Ovary (tissue), 9 donors: ENCODE measurements around the gene AMPH. TPM values are rescaled to one million over a fixed set of nuclear protein-coding genes. Genes with fewer than 3 reads are reported as not detected.

Source experiments
- DNase-seq, 5 donors: peaks; one replicate each; pipeline ENCODE4 v3.0.0-alpha.2; 2019 to 2020
- H3K27ac ChIP-seq, 2 donors: fragments of 200-600 bp; one replicate each; pipeline versions ENCODE4 v1.5.1 to v1.8.0; 2019 to 2022
- H3K27me3 ChIP-seq: fragments of 200-600 bp; one replicate; pipeline ENCODE4 v1.8.0; 2022
- H3K36me3 ChIP-seq: fragments of 200-600 bp; sonication (generic); one replicate; pipeline ENCODE4 v1.5.1; 2019
- H3K4me1 ChIP-seq: one replicate; pipeline ENCODE4 v1.8.1; 2013; ENCODE audit warnings: mild to moderate bottlenecking, moderate library complexity; ENCODE audit not compliant: insufficient read depth
- H3K4me3 ChIP-seq: fragments of 200-600 bp; sonication (generic); one replicate; pipeline ENCODE4 v1.5.1; 2017
- H3K9me3 ChIP-seq, 2 donors: fragments of 200-600 bp in 1 of 2; sonication (generic) in 1 of 2; one replicate each; pipeline versions ENCODE4 v1.5.1 to v1.8.1; 2013 to 2019; ENCODE audit warnings: mild to moderate bottlenecking in 1 of 2, moderate library complexity in 1 of 2
- CTCF ChIP-seq, 3 donors: fragments of 450-650 bp in 2 of 3; fragments of 200-600 bp in 1 of 3; IDR thresholded peaks; one replicate each; pipeline versions ENCODE4 v1.5.1 to v1.8.0; 2016 to 2022; ENCODE audit warnings: antibody characterized with exemption in 3 of 3, mild to moderate bottlenecking in 1 of 3
- EP300 ChIP-seq: sonication (generic); formaldehyde crosslinking; IDR thresholded peaks from one replicate; pipeline ENCODE4 v1.6.1; 2017; ENCODE audit warnings: antibody characterized with exemption
- POLR2A ChIP-seq: fragments of 450-650 bp; IDR thresholded peaks from one replicate; pipeline ENCODE4 v1.6.1; 2017; ENCODE audit warnings: antibody characterized with exemption, mild to moderate bottlenecking, moderate library complexity
- WGBS, 3 donors: extraction: QIAGEN DNeasy Blood & Tissue Kit in 1 of 3; methylation state at CpG; one replicate each; pipeline versions ENCODE4 v1.1.5 to v1.1.7; 2013 to 2017; 5-methylcytosine and 5-hydroxymethylcytosine counted together
- intact Hi-C, 4 donors: fragments of 100-400 bp; cut with DNase I; formaldehyde crosslinking; loops; one replicate each; pipeline versions ENCODE4 v1.11.0 to v1.15.1; 2022 to 2023
- polyA plus RNA-seq, 2 donors: library from polyadenylated mRNA; stranded (reverse); fragments of 200-250 nt in 1 of 2; fragments of 350-450 nt in 1 of 2; fragmentation: Illumina TruSeq in 1 of 2; extraction: RNeasy Lipid Tissue Mini Kit (QIAGEN cat#74804) in 1 of 2; gene quantifications; one replicate each; pipeline ENCODE4 v1.2.3, GENCODE V29; 2013 to 2014
- total RNA-seq, 7 donors: library from RNA; depleted of rRNA in 2 of 7; stranded (reverse); fragments of >200 nt in 2 of 7; fragmentation: NEBNext Ultra II Directional in 3 of 7; extraction: Animal tissue kit (Norgen Biotek cat#: 25700) in 3 of 7; gene quantifications; one replicate each; pipeline versions ENCODE4 v1.1.0 to v1.2.4, GENCODE V29; 2016 to 2023
- donor health status: DM: no; HTN: no; CAD: no; lungs with moderate emphysema.
- donor health status: DM: no; HTN: no; CAD: no.
- donor health status: Bipolar disorder and iron deficiency.
- donor health status: DM: yes; HTN: yes; CAD: no.
- donor health status: DM: no; HTN: no; CAD: no.
- donor health status: DM: yes; HTN: yes; CAD: no.

Gene AMPH
- total and polyA plus RNA-seq, 9 donors = 0.10 to 4.6 (median 0.83) TPM

- Histone ChIP-seq H3K4me1 (no peaks in the 10 kb centered on the region), H3K36me3 (no peaks in the 10 kb centered on the region), H3K9me3 (no peaks in the 10 kb centered on the region), H3K27me3 (no peaks in the 10 kb centered on the region), H3K4me3 (no peak overlapping the region), H3K27ac (no peak overlapping the region)
- 92 to 96% (median 93%) methylated on average over 3 of the region's 3 CpGs for WGBS, 3 donors
- DNase-seq = no peak
- TF ChIP-seq EP300 = no peak
- TF ChIP-seq POLR2A = no peak
- no peak for TF ChIP-seq CTCF (IDR thresholded peaks at IDR 0.05)
- intact Hi-C loops = no loop called here
Measured at GRCh38 chr7:38561166-38561565, 70.0 kb downstream of the AMPH start.

- no peaks in the 10 kb centered on the region for H3K27me3 ChIP-seq
- no peak overlapping the region for H3K27ac ChIP-seq
- TF ChIP-seq POLR2A = no peak
- no peak for TF ChIP-seq EP300
- TF ChIP-seq CTCF (IDR thresholded peaks at IDR 0.05) = no peak
- no peaks in the 10 kb centered on the region for H3K36me3 ChIP-seq
- whole genome bisulfite sequencing, 3 donors = 68 to 73% (median 72%) methylated on average over 7 of the region's 7 CpGs
- H3K9me3 ChIP-seq = no peaks in the 10 kb centered on the region
- intact Hi-C loops = no loop called here
- H3K4me3 ChIP-seq = no peak overlapping the region
- DNase-seq = no peak
- no peaks in the 10 kb centered on the region for H3K4me1 ChIP-seq
Measured at GRCh38 chr7:38558761-38559345, 72.3 kb downstream of the AMPH start.

GRCh38 chr7:38554586-38554985 lies 76.6 kb downstream of the AMPH start:
- H3K27me3 ChIP-seq = no peaks in the 10 kb centered on the region
- DNase-seq = no peak
- TF ChIP-seq POLR2A = no peak
- TF ChIP-seq CTCF (IDR thresholded peaks at IDR 0.05) = no peak
- TF ChIP-seq EP300 = no peak
- 59 to 75% (median 61%) methylated on average over 1 of the region's 1 CpG for WGBS, 3 donors
- no peak overlapping the region for H3K4me3 ChIP-seq
- no peaks in the 10 kb centered on the region for H3K9me3 ChIP-seq
- intact Hi-C loops = no loop called here
- peaks cover 2% of the 10 kb centered on the region for H3K4me1 ChIP-seq
- H3K27ac ChIP-seq = no peak overlapping the region
- H3K36me3 ChIP-seq = no peaks in the 10 kb centered on the region

- DNase-seq = no peak
- Histone ChIP-seq H3K36me3 (no peaks in the 10 kb centered on the region), H3K4me3 (no peak overlapping the region), H3K9me3 (no peaks in the 10 kb centered on the region), H3K27me3 (no peaks in the 10 kb centered on the region), H3K27ac (no peak overlapping the region), H3K4me1 (peaks cover 2% of the 10 kb centered on the region)
- no peak for TF ChIP-seq CTCF (IDR thresholded peaks at IDR 0.05)
- no peak for TF ChIP-seq EP300
- TF ChIP-seq POLR2A = no peak
- 15 to 28% (median 21%) methylated on average over 3 of the region's 3 CpGs for WGBS, 3 donors
- intact Hi-C loops = no loop called here
Measured at GRCh38 chr7:38550836-38551235, 80.3 kb downstream of the AMPH start.
